NOMO-1 treated with dmso at 0.1 percent for 144 hours (cell line): ENCODE measurements around the gene PSMD13.
A peak's percentile ranks its signal among the peaks of the same experiment; 100 is the strongest.

Experiments
- DNase-seq: peaks from one replicate; lab custom pipeline; 2025; ENCODE audit not compliant: unreplicated experiment; lab: John Stamatoyannopoulos, UW

The PSMD13 gene

GRCh38 chr11:241634-242033 is 4.9 kb downstream of the PSMD13 start:
- no peak for DNase-seq

DNA sequence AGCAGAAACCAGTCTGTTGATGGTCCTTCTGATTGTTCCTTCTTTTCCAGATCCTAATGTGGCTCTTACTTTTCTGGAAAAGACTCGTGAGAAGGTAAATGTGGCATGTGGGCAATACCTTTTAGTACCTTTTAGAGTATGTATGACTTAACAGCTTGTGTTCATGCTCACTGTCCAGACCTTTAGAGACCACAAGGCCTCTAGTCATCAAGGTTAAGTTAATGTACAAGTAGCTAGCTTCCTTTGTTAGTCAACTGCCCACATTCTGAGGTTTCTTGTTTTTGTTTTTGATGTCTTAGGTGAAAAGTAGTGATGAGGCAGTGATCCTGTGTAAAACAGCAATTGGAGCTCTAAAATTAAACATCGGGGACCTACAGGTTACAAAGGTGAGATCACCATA is 7.6 kb downstream of the PSMD13 start:
- DNase-seq: no peak

- DNase-seq: no peak
These were observed 12.3 kb downstream of the PSMD13 start for GRCh38 chr11:249062-249461.

GRCh38 chr11:250274-250673 is 13.5 kb downstream of the PSMD13 start:
- DNase-seq: no peak

- peak; percentile 27 for DNase-seq
These were observed 14.0 kb downstream of the PSMD13 start for GRCh38 chr11:250740-251299.

GRCh38 chr11:251550-251949 is 14.8 kb downstream of the PSMD13 start:
- DNase-seq: no peak

GRCh38 chr11:252666-253065 is 15.9 kb downstream of the PSMD13 start:
- DNase-seq: no peak

DNA sequence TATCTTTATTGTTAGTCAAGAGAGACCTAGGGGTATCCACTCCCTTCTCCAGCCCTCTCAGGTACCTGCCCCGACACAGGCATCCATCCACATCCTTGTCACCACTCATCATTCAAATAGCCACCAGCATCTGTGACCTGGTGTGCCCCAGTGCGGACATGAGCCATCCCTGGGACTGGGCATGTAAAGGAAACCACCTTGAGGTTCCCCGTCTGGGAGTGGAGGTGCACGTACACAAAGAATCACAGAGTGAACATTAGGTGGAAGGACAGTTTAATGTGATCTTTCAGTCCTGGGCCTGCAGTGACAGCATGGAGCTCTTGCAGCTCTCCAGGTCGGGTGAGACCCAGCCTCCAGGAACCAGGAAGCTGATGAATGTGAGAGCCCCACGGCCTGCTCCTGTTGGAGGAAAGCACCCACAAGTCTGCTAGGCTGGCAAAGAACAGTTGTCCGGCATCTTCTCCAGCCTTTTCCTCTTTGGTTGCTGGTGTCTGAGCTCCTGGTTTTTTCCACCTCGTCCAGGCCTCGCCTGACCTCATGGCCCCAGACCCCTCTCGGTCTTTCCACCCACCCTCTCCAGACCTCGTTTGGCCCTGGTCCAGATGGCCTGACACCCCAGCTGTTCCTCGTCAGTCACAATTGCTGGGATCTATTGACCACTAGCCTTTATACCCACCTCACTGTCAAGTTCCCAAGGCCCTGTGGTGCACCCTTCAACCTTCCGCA is 16.5 kb downstream of the PSMD13 start:
- no peak for DNase-seq

- DNase-seq: no peak
These were observed 17.1 kb downstream of the PSMD13 start for GRCh38 chr11:253886-254270.

GRCh38 chr11:255176-255575 is 18.4 kb downstream of the PSMD13 start:
- no peak for DNase-seq

DNA sequence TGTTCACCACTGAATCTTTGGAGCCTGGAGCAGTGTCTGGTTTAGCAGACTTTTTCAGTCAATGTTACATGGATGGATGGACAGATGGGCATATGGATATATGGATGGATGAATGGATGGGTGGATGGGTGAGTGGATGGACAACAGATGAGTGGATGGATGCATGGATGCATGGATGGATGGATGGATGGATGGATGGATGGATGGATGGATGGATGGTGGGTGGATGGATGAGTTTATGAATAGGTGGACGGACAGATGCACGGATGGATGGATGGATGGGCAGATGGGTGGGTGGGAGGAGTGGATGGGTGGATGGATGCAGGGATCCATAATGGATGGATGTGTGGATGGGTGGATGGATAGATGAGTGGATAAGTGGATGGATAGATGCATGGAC is 19.0 kb downstream of the PSMD13 start:
- no peak for DNase-seq

GRCh38 chr11:256952-257737 is 20.4 kb downstream of the PSMD13 start:
- DNase-seq: peak; percentile 37

DNA sequence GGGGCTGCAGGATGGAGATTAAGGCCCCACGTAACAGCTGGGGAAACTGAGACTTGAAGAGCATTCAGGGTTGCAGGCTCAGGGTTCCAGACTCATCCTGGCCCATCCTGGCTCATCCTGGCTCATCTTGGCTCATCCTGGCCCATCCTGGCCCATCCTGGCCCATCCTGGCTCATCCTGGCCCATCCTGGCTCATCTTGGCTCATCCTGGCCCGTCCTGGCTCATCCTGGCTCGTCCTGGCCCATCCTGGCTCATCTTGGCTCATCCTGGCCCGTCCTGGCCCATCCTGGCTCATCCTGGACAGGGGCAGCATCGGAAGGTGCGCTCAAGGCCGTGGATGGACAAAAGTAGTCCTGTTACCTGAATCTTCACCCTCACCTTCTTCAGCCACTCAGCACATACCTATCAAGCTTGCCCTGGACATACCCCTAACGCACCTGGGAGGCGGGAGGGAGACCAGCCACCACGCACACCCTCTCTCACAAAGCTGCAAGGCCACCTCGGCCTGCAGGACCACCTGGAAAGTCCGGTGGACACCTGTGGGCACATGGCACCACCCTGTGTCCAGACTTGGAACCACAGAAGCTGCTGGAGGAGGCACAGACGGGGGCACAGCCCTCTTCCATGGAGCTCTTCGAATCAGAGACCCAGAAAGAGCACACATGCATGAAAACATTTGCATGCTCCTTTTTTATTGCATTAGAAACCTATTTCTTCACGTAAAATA is 21.2 kb downstream of the PSMD13 start:
- DNase-seq: no peak

DNA sequence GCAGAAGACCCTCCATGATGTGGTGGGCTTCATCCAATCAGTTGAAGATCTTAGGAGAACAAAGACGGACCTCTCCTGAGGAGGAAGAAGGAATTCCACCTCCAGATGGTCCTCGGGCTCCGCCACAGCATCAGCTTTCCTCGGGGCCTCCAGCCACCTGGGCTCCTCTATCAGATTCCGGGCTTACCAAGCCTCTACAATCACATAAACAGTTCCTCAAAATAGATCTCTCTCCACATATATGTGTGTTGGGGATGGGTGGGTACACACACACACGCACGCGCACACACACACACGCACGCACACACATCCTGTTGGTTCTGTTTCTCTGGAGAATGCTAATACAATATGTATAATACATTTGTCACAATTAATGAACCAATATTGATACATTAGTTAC is 22.6 kb downstream of the PSMD13 start:
- DNase-seq: no peak

GRCh38 chr11:261624-262023 is 24.8 kb downstream of the PSMD13 start:
- DNase-seq: no peak

DNA sequence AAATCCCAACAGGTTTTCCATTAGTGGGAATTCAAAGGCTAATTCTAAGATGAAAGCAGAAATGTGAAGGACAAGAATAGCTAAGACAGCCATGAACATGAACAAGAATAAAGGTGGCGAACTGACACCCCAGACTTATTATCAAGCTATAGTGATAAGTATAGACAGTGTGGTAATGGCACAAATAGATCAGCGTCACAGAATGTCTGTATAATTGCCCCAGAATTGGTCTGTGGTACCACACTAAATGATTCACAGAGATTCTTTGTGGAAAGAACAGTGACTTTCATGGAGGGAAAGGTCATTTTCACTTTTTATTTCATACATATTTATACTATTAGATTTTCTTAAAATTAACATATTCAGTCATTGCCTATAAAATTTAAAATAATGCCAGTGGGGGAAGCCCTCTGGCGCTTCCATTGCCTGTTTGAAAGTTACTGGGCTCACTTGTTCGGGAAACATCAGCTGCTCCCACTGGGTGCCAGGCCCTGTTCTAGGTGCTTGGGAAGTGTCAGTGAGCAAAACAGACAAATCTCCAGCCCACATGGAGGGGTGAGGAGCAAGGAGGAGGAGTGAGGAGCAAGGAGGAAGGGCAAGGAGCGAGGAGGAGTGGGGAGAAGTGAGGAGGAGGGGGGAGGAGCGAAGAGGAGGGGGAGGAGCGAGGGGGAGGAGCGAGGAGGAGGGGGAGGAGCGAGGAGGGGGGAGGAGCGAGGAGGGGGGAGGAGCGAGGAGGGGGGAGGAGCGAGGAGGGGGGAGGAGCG is 30.1 kb downstream of the PSMD13 start:
- no peak for DNase-seq

- no peak for DNase-seq
These were observed 30.8 kb downstream of the PSMD13 start for GRCh38 chr11:267491-267994.

DNA sequence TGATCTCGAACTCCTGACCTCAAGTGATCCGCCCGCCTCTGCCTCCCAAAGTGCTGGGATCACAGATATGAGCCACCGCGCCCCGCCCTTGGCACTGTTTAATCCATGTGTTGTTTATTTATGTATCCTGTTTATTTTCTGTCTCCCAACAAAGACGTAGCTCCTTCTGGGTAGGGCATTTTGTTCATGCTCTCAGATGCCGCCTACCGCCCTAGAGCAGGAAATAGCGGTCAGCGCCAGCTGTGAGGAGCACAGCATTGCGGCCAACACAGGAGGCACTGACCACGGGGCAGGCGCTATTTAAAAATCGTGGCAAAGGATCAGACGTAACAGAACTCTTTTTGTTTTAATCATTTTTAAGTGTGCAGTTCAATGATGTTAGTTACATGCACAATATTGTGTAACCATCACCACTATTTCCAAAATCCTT is 32.0 kb downstream of the PSMD13 start:
- DNase-seq: peak; percentile 88

GRCh38 chr11:269146-269890 is 32.5 kb downstream of the PSMD13 start:
- peak; percentile 88 for DNase-seq
